Stimulated activated CD4-positive, alpha-beta T cell treated with anti-CD3 and anti-CD28 coated beads, Interleukin-15, amount 100 ng/mL, for 24 hours (primary cell): Measurements from ENCODE around the gene PTPRG.
"Not testable (repeated sequence)": the region's sequence is repeated elsewhere in the genome, so short reads cannot be mapped to it uniquely, and the experiment has no call there.

Experiments used
- DNase-seq: peaks from one replicate; pipeline ENCODE4 v3.0.0-alpha.2; 2020

PTPRG gene

DNA sequence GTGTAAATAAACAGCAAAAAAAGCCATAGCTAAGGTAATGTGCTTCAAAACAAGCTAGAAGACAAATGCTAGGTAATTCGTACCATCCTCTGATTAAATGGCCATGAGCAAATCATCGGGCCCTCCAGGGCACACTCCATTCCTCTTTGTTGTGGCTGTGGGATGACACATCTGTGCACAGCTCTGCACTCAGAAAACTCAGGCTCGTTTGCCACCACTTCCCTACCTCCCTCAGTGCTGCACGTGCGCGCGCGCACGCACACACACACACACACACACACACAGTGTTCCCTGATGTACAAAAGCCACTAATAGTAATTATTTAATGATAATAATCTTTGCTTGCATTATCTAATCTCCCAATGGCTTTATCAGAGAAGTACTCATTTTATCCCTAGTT is 475.4 kb downstream of the PTPRG start:
- DNase-seq, result no peak

DNA sequence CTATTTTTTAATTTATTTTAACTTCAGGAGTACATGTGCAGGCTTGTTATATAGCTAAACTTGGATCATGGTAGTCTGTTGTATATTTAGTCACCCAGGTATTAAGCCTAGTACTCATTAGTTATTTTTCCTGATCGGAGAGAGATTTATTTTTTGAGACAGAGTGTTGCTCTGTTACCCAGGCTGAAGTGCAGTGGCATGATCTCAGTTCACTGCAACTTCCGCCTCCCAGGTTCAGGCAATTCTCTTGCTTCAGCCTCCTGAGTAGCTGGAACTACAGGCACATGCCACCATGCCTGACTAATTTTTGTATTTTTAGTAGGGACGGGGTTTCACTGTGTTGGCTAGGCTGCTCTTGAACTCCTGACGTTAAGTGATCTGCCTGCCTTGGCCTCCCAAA is 477.4 kb downstream of the PTPRG start:
- not testable (repeated sequence) for DNase-seq

DNA sequence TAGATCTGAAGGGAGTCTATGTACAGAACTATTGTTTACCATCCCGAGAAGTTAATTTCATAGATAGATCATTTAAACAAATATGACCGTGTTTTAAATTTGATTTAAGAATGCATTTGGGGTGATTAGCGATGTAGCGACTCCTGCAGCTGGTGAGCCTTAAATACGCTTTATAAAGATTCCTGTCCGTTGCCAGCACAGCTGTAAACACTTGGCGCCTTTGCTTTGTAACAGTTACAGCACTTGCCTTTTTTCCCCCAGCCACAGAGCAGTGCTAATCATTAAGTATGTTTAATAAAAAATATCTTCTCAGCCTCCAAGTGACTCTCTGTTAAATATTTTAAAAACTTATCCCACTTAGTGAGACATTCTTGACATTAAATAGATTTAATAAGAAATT is 478.2 kb downstream of the PTPRG start:
- DNase-seq, result no peak

DNA sequence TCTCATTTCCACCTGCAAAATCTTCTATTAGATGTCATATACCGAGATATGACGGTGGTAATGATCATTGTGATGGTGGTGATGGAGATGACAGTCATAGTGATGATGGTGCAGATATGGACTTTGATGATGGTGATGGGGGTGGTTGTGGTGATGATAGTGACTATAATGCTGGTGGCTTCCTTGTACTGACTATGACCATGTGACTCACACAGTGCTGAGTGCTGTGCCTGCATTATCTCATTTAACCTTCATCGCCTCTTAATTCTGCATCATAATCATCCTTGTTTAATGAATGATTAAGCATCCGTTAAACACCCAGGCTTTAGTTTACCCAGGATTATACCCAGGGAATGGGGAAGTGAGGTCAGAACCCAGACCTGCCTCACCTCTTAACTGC is 480.3 kb downstream of the PTPRG start:
- no peak for DNase-seq

DNA sequence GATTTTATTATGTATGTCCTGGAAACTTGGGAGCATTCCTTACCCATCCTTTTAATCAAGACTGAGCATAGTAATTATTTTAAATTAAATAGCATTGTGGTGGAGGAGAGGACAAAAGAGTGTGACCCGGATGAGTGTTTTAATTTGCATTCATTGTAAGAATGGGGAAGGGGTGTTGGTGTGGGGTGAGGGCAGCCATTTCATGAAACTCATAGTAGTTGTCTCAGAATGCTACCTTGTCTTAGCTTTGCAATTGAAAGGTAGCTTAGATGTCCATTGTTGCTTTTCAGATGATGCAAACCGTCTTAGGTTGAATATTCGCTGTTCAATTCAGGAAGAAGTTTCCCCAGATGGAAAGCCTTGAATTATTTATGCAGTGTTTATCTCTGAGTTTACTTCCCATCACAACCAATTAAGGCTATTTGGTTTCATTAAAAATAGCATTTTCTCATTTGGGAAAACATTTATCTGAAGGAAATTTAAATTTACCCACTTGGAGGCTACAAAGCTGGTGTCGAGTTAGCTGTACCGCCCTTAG is 483.6 kb downstream of the PTPRG start:
- no peak for DNase-seq

DNA sequence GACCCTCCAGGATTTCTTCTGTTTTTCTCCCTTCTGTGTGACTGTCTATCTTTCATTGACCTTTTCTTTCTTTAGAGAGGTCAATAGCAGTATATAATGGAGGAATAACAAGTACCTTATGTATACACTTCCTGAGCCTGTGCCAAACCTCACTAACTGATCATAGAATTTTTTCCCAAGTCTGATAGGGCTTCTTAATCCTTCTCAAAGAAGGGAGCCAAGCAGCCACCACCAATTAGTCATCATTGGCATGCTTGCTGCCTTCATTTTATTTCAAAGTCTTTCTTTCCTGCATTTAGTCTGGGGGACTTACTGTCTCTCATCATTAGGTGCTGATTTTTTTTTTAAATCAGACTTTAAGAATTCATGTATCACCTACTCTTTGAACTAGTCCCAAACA is 485.0 kb downstream of the PTPRG start:
- no peak for DNase-seq

DNA sequence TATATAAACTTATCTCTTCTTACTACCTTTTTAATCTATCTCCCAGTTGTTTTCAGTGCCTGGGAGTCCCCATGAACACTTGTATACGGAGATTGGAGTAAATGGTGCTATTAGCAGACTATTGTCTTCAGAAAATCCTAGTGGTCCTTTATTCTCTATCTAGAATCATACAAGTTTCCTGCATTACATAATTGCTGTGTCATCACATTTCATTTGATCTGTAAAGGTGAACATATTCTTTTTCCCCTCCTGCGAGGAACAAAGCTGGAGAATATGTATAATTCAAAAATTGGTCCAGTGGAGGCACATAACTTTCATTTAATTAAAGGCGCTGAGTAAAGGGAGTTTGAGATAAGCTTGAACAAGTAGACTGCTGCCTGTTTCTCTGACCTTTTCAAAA is 487.2 kb downstream of the PTPRG start:
- no peak for DNase-seq

DNA sequence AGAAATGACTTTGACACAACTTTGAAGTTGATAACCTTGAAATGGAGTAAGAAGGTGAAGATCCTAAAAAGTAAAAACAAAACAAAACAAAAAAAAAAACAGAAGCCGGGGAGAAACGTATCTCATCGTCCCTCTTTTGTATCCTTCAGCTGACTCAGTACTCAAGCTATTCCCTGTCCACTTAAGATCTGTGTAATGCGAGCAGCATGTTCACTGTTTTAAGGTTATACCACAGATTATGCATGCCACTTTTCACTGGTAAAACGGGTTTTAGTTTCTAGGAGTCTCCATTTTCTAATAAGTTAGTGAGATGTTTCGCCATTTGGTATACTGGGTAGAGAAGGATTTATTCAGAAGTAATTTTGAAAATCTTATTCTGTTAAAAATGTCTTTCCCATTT is 487.7 kb downstream of the PTPRG start:
- no peak for DNase-seq

DNA sequence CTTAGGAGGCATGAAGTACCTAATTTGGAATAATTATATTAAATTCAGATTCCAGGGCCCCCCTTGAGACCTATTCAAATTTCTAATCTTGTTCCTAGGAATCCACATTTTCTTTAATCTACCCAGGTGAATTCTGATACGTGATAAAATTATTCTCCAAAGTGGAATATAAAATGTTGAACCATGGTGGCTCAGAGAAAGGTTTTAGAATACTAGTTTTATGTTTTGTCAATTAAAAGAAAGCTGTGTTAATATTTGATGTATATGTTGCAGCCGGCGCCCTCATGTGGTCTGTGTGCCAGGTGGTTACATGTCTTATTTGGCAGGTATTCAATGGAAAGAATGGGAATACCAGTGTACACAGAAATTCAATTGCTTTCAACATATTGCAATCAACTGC is 490.1 kb downstream of the PTPRG start:
- no peak for DNase-seq

DNA sequence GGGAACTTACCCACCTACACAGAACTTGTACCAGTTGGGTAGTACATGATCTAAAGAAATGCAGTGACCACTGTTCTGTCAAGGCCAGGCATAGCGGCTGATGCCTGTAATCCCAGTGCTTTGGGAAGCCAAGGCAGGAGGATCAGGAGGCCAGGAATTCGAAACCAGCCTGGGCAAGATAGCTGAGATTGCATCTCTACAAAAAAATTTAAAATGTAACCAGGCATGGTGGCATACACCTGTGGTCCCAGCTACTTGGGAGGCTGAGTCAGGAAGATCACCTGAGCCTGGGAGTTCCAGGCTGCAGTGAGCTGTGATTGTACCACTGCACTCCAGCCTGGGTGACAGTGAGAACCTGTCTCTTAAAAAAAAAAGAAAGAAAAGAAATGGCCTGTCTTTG is 491.0 kb downstream of the PTPRG start:
- DNase-seq, result no peak

DNA sequence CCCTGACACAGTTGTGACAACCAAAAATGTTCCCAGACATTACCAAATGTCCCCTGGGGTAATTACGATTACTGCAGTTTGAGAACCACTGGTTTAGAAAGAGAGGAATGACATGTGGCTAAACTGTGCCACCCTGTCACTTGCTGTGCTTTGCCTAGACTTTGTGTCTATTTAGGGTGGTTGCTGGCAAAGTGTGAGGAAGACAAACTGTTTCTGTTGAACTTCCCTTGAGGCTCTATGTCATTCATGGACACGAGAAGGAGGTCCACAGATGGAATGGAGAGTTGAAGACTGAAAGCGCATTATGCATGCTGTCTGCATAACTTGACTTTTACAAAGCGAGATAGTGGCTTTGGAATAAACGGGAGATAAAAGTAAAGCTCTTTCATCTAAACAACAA is 495.3 kb downstream of the PTPRG start:
- no peak for DNase-seq

DNA sequence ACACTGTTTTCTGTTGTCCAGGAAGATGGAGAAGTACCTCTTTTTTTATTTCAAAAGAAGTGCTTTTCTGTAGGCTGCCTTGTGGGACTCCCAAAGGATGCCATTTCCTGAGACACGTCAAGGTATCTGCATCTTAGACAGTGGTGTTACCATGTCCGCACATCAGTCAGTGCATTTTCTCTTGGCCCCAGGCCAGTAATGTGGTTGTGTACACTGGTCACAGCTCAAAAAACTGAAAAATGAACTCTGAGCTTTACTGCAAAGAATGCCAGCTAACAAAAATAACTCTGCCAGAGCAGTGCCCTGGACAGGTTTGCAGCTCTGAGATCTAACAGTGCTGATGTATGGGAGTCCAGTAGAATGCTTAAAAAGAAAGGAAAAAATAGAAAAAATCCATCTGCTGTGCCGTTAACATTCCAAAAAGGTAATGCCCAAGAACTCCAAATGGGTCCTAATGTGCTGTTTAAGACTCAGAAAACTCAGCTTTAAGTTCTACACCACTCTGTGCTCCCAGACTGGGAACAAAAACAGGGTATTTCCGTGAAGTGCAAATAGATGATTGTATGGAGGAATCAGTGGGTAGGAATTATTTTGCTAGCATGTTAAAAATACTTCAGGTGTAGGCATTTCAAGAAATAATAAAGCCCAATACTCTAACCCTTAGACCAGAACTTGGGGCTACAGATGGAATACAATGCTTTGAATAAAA is 496.1 kb downstream of the PTPRG start:
- DNase-seq, result no peak

DNA sequence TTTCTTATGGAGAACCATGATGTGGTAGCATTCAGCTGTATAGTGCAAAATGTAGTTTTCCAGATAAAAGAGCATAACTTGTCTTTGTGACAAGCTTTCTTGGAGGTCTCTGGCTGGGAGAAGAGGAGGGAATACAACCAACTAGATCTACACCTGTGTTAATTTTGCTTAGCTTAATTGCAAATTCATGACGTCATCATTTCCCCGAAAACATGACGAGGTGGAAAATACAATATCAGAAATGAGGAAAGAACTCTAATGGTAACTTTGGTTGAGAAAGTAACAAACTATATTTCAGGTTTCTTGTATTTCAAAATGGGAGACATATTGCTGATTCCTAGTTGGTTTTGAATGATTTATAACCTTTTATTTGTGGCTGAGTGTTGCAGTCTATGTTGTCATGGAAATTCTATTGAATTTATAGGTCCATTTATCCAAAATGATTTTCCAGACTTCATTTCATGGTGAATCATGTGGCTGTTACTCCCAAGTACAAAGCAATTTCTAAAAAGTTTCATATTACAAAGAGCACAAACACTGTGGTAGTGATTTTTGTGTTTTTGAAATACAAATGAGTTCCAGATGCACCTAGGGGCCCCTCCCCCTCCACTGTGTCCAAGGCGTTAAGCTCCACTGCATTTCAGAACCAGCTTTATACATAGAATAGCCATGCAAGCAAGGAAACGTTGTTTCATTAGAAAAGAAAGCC is 504.8 kb downstream of the PTPRG start:
- no peak for DNase-seq

DNA sequence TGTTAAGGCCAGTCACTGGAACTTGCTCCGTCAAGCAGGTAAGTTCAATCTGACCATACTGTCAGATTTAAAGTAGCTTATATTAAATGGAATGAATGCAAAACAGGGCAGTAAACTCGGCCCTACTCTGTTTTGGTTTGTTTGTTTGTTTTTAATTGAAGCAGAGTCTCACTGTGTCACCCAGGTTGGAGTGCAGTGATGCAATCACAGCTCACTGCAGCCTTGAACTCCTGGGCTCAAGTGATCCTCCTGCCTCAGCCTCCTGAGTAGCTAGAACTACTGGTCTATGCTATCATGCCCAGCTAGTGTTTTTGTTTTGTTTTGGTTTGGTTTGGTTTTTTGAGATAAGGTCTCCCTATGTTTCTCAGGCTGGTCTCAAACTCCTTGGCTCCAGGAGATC is 507.0 kb downstream of the PTPRG start:
- no peak for DNase-seq

DNA sequence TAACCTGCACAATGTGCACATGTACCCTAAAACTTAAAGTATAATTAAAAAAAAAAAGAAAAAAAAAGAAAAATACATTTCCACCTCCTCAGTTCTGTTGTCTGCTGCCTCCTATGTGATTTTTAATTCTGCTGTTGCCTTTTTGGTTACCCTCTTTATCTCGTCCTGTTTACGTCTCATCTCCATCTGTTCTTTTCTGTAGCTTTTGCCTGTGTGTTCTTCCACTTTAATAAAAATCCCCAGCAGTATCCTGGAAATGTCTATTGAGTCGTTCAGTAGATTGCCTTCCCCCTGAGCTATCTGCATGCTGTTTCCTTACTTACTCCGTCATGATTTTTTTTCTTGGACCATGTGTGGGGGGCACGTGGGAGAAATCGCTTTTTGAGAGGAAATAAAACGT is 509.5 kb downstream of the PTPRG start:
- DNase-seq, result no peak

DNA sequence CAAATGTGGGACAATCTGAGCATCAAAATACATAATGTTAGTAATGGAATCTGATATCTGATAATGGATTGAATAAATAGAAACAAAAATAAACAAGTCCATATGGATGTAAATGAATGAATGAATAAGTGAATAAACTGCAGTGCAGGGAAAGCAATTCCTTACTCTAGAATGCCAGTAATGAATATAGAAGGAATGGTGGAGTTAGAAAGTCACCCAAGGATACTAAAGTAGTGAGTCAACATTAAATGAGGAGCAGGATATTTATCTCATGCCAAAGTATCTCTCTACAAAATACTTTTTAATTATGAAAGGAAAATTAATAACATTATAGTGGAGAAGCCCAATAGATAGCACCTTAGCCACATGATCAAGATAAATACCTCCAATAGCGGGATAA is 511.7 kb downstream of the PTPRG start:
- DNase-seq, result no peak

DNA sequence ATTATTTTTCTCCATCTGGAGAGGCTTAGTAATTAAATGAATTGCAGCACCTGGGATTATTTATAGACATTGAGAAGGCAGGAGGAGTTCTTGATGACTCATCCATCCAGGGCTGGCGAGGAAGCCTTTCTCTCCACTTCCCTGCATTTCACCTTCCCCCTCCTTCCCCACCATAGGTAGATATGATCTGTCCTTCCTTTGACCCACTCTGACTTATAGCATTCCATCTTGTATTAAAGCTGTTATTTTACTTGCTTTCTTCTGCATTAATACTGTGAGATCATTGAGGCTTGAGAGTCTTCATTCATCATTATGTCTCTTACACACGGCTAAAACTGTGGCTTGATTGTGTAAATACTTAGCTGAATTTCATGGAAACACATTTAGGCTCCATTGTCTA is 523.2 kb downstream of the PTPRG start:
- DNase-seq, result no peak

DNA sequence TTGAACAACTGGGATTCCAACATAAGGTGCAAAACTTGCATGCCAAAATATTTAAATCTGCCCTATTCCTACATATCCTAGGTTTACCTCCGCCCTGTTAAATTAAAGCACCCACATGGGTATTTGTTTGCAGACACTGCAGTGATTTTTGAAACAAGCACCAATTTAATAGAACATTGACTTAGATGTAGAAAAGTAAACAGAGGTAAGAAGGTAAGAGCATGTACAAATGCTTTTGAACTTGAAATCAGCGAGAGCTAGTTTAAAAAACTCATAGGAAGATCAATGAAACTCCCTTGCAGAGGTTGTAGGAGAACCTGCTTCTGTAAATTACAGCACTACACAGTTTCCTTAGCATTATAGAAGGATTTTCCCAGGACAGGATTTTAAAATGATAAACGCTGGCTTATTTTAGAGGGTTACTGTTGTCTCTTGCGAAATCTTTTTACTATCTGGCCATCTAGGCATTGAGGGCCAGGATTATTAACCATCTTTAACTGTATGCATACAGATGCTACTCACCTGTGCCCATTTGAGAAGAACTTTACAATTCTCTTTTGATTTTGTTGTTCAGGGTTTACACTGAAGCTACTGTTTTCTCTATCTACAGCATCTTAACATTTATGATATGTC is 527.2 kb downstream of the PTPRG start:
- no peak for DNase-seq

DNA sequence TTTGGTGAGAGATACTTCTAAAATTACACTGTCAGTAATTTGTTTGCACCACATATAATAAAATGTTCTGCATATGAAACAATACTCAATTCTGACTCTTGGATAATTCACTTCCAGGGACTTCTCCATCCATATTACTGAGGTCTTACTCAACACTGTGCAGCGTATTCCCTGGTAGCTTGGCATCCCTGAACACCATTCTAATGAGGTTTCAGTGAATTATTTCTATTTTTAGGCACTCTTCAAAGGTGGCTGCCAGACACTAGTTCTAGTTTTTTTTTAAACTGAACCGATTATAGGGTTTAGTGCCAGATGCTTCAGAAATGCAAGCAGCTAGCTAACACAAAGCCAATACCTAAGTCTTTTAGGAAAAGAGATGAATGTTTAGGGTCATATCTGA is 528.7 kb downstream of the PTPRG start:
- DNase-seq, result no peak

DNA sequence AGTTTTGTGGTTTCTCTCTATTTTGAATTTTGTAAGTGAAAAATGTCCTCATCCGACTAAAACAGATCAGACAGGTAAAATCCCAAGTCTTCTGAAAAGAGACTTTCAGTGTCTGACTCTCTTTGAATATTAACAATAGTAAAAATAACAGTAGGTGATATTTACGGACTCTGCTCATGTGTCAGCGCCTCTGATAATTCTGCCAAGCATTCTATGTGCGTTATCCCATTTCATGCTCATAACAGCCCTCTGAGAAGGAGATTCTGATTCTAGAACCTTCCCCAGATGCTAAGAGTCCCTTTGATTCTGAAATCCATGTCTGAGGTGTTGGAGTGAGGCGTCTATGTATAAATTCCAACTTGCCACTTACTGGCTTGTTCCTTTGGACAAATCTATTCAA is 529.1 kb downstream of the PTPRG start:
- no peak for DNase-seq

DNA sequence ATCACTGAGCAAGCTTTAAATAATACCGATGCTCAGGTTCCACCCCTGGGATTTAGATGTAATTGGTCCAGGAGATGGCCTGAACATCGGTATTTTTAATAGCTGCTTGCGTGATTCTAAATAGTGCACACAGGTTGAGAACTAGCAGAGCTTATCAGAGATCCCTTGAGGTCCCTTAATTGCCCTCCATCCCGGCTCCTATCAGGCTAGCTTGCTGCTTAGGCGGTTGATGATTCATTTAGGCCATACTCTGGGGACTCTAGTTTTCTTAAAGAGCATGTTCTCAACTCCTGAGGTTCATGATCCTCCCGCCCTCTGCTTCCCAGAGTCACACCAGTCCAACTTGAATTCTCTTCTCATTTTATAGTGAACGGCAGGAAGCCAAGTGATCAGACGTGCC is 531.7 kb downstream of the PTPRG start:
- no peak for DNase-seq

DNA sequence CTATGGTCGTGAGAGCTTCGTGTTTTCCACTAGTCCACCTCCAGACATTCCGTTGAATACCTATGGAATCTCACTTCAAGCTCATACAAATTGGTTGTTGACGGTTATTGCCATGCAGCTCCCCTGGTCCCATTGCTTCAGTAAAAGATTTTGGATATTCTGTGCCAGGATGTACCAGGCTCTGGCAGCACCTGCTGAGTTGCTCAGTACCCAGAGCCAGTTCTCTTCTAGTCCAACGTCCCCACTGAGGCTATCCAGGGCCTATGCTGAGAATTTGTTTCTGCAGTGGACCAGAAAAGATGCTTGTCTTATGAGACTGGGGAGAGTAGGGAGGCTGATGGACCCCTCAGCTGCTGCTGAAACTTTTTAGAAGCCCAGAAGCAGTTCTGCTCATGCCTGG is 533.1 kb downstream of the PTPRG start:
- no peak for DNase-seq

DNA sequence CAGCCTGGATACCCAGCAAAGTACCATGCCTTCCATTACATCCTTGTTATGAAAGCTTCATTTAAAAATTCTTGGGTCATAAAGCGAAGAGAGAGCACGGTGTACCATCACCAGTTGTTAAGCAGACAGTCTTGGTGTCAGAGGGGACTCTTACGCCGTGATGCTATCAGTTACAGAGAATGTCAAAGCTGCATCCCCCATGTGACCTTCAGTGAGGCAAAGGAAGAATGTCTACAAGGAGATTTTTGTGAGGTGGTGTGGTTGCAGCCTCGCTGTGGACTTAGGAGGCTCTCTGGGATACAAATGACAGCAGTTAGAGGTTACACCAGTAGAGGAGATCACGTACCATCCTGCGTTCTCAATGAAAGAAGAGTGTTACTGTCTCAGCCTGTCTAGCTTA is 533.7 kb downstream of the PTPRG start:
- DNase-seq, result no peak

DNA sequence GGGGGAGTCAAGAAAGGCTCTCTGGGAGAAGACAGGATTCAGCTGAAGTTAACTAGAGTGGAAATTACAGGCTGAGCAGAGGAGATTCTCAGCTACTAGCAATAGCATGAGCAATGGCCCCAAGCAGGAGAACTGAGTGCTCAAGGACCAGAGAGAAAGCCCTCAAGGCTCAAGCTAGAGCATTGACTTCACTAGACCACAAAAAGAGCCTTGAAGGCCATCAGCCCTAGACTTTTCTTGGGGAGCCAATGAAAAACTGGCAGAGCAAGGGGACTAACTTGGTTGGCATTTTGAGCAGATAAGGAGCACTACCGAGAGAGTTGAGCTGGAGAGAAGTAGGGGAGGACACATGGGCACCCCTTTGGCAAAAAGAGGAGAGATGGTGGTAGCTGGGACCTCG is 534.4 kb downstream of the PTPRG start:
- DNase-seq, result no peak
